IMR-90 (cell line): ENCODE measurements around the gene SKP1.
A peak's percentile ranks its signal among the peaks of the same experiment; 100 is the strongest.

ENCODE experiments used
- BHLHE40 ChIP-seq: fragments of 150-350 bp; IDR thresholded peaks from 2 replicates; pipeline ENCODE4 v1.6.1; 2016; ENCODE audit warnings: mild to moderate bottlenecking, low read depth, low read length
- CEBPB ChIP-seq: IDR thresholded peaks from 2 replicates; pipeline ENCODE4 v1.6.1; 2012; ENCODE audit warnings: low read depth, low read length, improper control_type of control experiment
- MAFK ChIP-seq: IDR thresholded peaks from 2 replicates; pipeline ENCODE4 v1.6.1; 2012; ENCODE audit warnings: low read depth, low read length, improper control_type of control experiment
- NFE2L2 ChIP-seq: fragments of 150-350 bp; IDR thresholded peaks from 2 replicates; pipeline ENCODE4 v1.6.1; 2016; ENCODE audit warnings: low read depth, mild to moderate bottlenecking, low read length
- POLR2A ChIP-seq: IDR thresholded peaks from 2 replicates; pipeline ENCODE4 v1.6.1; 2012; ENCODE audit warnings: mild to moderate bottlenecking, low read depth, low read length
- RCOR1 ChIP-seq: IDR thresholded peaks from 2 replicates; pipeline ENCODE4 v1.6.1; 2012; ENCODE audit warnings: mild to moderate bottlenecking, low read length, improper control_type of control experiment; ENCODE audit not compliant: insufficient replicate concordance
- TF ChIP-seq, protein P1 (sequence below): conservative IDR thresholded peaks from 2 replicates; pipeline ENCODE4 v1.5.1; 2012; ENCODE audit warnings: mild to moderate bottlenecking, low read depth, low read length, improper control_type of control experiment

DNA sequence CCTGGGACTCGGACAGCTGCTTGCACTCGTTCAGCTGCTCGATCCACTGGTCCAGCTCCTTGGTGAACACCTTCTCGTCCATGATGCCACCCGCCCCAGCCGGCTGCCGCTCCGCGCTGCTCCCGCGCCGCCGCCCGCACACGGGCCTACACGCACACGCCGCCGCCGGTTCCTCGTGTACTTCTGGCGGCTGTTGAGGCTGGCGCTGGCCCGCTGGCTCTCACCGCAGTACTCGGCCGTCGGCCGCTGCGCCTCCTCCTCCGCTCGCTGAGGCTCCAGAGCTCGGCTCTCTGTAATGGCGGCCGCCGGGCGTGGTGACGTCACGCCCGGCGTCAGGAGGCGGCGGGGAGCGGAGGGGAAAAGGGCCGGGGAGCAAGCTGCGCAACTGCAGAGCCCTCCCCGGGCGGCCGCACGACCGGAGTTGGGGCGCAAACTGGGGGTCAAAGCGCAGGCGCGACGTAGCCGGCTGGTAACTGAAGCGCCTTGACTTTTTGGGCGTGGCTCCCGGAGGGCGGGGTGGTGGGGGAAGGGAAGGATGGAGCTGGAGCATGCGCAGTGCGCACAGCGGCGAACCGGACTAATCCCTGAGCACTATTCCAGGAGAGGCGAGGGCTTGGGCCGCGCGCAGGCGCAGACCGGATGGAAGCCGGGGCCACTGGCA lies 49.2 kb upstream of the SKP1 start, which contains the start of gene PPP2CA:
- peak; percentile 88 for TF ChIP-seq POLR2A
- TF ChIP-seq, protein P1, sequence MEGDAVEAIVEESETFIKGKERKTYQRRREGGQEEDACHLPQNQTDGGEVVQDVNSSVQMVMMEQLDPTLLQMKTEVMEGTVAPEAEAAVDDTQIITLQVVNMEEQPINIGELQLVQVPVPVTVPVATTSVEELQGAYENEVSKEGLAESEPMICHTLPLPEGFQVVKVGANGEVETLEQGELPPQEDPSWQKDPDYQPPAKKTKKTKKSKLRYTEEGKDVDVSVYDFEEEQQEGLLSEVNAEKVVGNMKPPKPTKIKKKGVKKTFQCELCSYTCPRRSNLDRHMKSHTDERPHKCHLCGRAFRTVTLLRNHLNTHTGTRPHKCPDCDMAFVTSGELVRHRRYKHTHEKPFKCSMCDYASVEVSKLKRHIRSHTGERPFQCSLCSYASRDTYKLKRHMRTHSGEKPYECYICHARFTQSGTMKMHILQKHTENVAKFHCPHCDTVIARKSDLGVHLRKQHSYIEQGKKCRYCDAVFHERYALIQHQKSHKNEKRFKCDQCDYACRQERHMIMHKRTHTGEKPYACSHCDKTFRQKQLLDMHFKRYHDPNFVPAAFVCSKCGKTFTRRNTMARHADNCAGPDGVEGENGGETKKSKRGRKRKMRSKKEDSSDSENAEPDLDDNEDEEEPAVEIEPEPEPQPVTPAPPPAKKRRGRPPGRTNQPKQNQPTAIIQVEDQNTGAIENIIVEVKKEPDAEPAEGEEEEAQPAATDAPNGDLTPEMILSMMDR = no peak
- peak; percentile 47 for TF ChIP-seq RCOR1
- TF ChIP-seq CEBPB = peak; percentile 38; the same call in 1 of the 2 replicates
- TF ChIP-seq NFE2L2 = no peak
- no peak for TF ChIP-seq BHLHE40
- no peak for TF ChIP-seq MAFK
